SK-N-MC (cell line): ENCODE data around the gene FIS1.

ENCODE experiments used
- DNase-seq: peaks from one replicate; pipeline ENCODE4 v3.0.0-alpha.2; 2011; ENCODE audit warnings: low read depth, low spot score
- H3K27ac ChIP-seq: fragments of 200-600 bp; sonication (generic); 2 replicates; pipeline ENCODE4 v1.5.1; 2016; ENCODE audit warnings: mixed run types
- H3K36me3 ChIP-seq: fragments of 200-600 bp; sonication (generic); 2 replicates; pipeline ENCODE4 v1.6.1; 2017; ENCODE audit warnings: antibody characterized with exemption, low read length, mixed read lengths; ENCODE audit not compliant: insufficient read depth
- H3K4me3 ChIP-seq: fragments of 200-600 bp; sonication (generic); 2 replicates; pipeline ENCODE4 v1.5.1; 2016
- H3K9ac ChIP-seq: fragments of 200-600 bp; sonication (generic); 2 replicates; pipeline ENCODE4 v1.8.0; 2017; ENCODE audit warnings: mixed run types, mixed read lengths; ENCODE audit not compliant: insufficient read length
- H3K9me3 ChIP-seq: fragments of 200-600 bp; sonication (generic); 2 replicates; pipeline ENCODE4 v1.6.1; 2017; ENCODE audit warnings: low read depth, mild to moderate bottlenecking, antibody characterized with exemption, low read length, moderate library complexity, mixed read lengths
- EZH2 ChIP-seq: fragments of 200-600 bp; sonication (generic); IDR thresholded peaks from one replicate; pipeline ENCODE4 v1.6.1; 2017; ENCODE audit warnings: antibody characterized with exemption
- FOXP2 ChIP-seq: optimal IDR thresholded peaks from 2 replicates; pipeline ENCODE3; 2011; ENCODE audit warnings: mild to moderate bottlenecking, moderate library complexity; ENCODE audit not compliant: insufficient read depth; ENCODE audit errors: extremely low read length, control extremely low read depth
- POLR2AphosphoS5 ChIP-seq: IDR thresholded peaks from 2 replicates; pipeline ENCODE4 v1.6.1; 2012; ENCODE audit warnings: mild to moderate bottlenecking, low read depth, low read length, borderline replicate concordance

Gene FIS1

GRCh38 chr7:101241443-101242349 lies 3.2 kb downstream of the FIS1 start:
- Histone ChIP-seq H3K27ac (no peak overlapping the region), H3K9ac (no peak overlapping the region), H3K9me3 (no peaks in the 10 kb centered on the region), H3K36me3 (no peaks in the 10 kb centered on the region; the same call in 1 of the 2 replicates), H3K4me3 (no peak overlapping the region)
- no peak for TF ChIP-seq FOXP2
- DNase-seq = no peak

- H3K36me3 ChIP-seq = no peaks in the 10 kb centered on the region; the same call in 1 of the 2 replicates
- TF ChIP-seq POLR2AphosphoS5 (no peak), FOXP2 (no peak), EZH2 (no peak)
- H3K9me3 ChIP-seq = no peaks in the 10 kb centered on the region
- no peak overlapping the region for H3K9ac ChIP-seq
- H3K27ac ChIP-seq = no peak overlapping the region
- DNase-seq = no peak
- H3K4me3 ChIP-seq = no peak overlapping the region
These were observed 3.9 kb downstream of the FIS1 start for GRCh38 chr7:101241015-101241363.

GRCh38 chr7:101240226-101241014 lies 4.5 kb downstream of the FIS1 start:
- no peak overlapping the region for H3K27ac ChIP-seq
- no peaks in the 10 kb centered on the region for H3K9me3 ChIP-seq
- no peak overlapping the region for H3K4me3 ChIP-seq
- TF ChIP-seq FOXP2 (no peak), EZH2 (no peak), POLR2AphosphoS5 (no peak)
- H3K9ac ChIP-seq = no peak overlapping the region
- H3K36me3 ChIP-seq = no peaks in the 10 kb centered on the region; the same call in 1 of the 2 replicates
- DNase-seq = no peak

- H3K36me3 ChIP-seq = no peaks in the 10 kb centered on the region; the same call in 1 of the 2 replicates
- no peak overlapping the region for H3K27ac ChIP-seq
- no peak for TF ChIP-seq FOXP2
- no peak for TF ChIP-seq EZH2
- no peak for TF ChIP-seq POLR2AphosphoS5
- DNase-seq = no peak
- no peak overlapping the region for H3K9ac ChIP-seq
- no peaks in the 10 kb centered on the region for H3K9me3 ChIP-seq
- no peak overlapping the region for H3K4me3 ChIP-seq
These were observed 5.0 kb downstream of the FIS1 start for GRCh38 chr7:101239951-101240220.

GRCh38 chr7:101239191-101239950 lies 5.5 kb downstream of the FIS1 start:
- Histone ChIP-seq H3K36me3 (no peaks in the 10 kb centered on the region; the same call in 1 of the 2 replicates), H3K27ac (no peak overlapping the region), H3K9me3 (no peaks in the 10 kb centered on the region), H3K4me3 (no peak overlapping the region), H3K9ac (no peak overlapping the region)
- TF ChIP-seq FOXP2 (no peak), EZH2 (no peak), POLR2AphosphoS5 (no peak)
- no peak for DNase-seq

- H3K27ac ChIP-seq = peak overlapping the region; percentile 43; the same call in 1 of the 2 replicates
- H3K9me3 ChIP-seq = no peaks in the 10 kb centered on the region
- no peak for TF ChIP-seq POLR2AphosphoS5
- no peak for TF ChIP-seq FOXP2
- no peak for TF ChIP-seq EZH2
- H3K36me3 ChIP-seq = no peaks in the 10 kb centered on the region; the same call in 1 of the 2 replicates
- DNase-seq = no peak
- H3K9ac ChIP-seq = no peak overlapping the region
- no peak overlapping the region for H3K4me3 ChIP-seq
These were observed 6.4 kb downstream of the FIS1 start for GRCh38 chr7:101238226-101239182.
